Gastrocnemius medialis (tissue), 4 donors: ENCODE measurements around the gene PIAS4. TPM values are rescaled to one million over a fixed set of nuclear protein-coding genes. Genes with fewer than 3 reads are reported as not detected.
"Not testable (repeated sequence)": the region's sequence is repeated elsewhere in the genome, so short reads cannot be mapped to it uniquely, and the experiment has no call there.

Experiments
- ATAC-seq, 2 donors: fragments of 150-250 bp; one replicate each; pipeline ENCODE4 v1.9.1; 2016
- DNase-seq, 2 donors: peaks; one replicate each; pipeline ENCODE4 v3.0.0-alpha.2; 2019
- H3K27ac ChIP-seq, 4 donors: fragments of 200-600 bp; sonication (generic); 1 replicate in 1 of 4; 2 replicates in 3 of 4; pipeline ENCODE4 v1.5.1; 2016 to 2018; ENCODE audit warnings: mild to moderate bottlenecking in 2 of 4, moderate library complexity in 1 of 4
- H3K27me3 ChIP-seq, 3 donors: fragments of 200-600 bp; sonication (generic) in 2 of 3; 1 replicate in 1 of 3; 2 replicates in 2 of 3; pipeline versions ENCODE4 v1.5.1 to v1.6.0; 2016 to 2019; ENCODE audit warnings: mild to moderate bottlenecking in 1 of 3, moderate library complexity in 1 of 3
- H3K36me3 ChIP-seq, 2 donors: fragments of 200-600 bp; sonication (generic) in 1 of 2; one replicate each; pipeline ENCODE4 v1.5.1; 2017 to 2018
- H3K4me1 ChIP-seq, 2 donors: fragments of 200-600 bp; sonication (generic) in 1 of 2; one replicate each; pipeline ENCODE4 v1.5.1; 2016 to 2017; ENCODE audit warnings: mild to moderate bottlenecking in 2 of 2
- H3K4me3 ChIP-seq, 4 donors: fragments of 200-600 bp; sonication (generic) in 3 of 4; 1 replicate in 1 of 4; 2 replicates in 3 of 4; pipeline ENCODE4 v1.5.1; 2016 to 2019; ENCODE audit warnings: mild to moderate bottlenecking in 2 of 4
- H3K9me3 ChIP-seq, 3 donors: fragments of 200-600 bp; sonication (generic) in 2 of 3; 1 replicate in 1 of 3; 2 replicates in 2 of 3; pipeline ENCODE4 v1.5.1; 2016 to 2019
- POLR2A ChIP-seq, 2 donors: fragments of 450-650 bp; IDR thresholded peaks; one replicate each; pipeline ENCODE4 v1.6.1; 2017; ENCODE audit warnings: antibody characterized with exemption in 2 of 2, mild to moderate bottlenecking in 2 of 2, moderate library complexity in 2 of 2
- in situ Hi-C, 4 donors: fragments of 200-750 bp; cut with MboI; loops; one replicate each; pipeline versions ENCODE4 v1.15.0 to v1.8.0; 2017; ENCODE audit warnings: low sequenced_read_pairs in 4 of 4
- intact Hi-C: fragments of 100-400 bp; cut with DNase I; formaldehyde crosslinking; loops from one replicate; pipeline ENCODE4 v1.15.1; 2023; ENCODE audit warnings: low total_unique reads
- total RNA-seq, 4 donors: library from RNA; depleted of rRNA; stranded (reverse); fragments of >200 nt; gene quantifications; one replicate each; pipeline versions ENCODE4 v1.1.0 to v1.2.3, GENCODE V29; 2016
- TF ChIP-seq, protein P1 (sequence below), 5 experiments: fragments of 450-650 bp in 3 of 5; fragments of 200-600 bp in 2 of 5; sonication (generic) in 2 of 5; IDR thresholded peaks in 4 of 5; conservative IDR thresholded peaks in 1 of 5; 1 replicate in 4 of 5; 2 replicates in 1 of 5; pipeline ENCODE4 v1.5.1; 2016 to 2019; ENCODE audit warnings: antibody characterized with exemption in 5 of 5, mild to moderate bottlenecking in 3 of 5, moderate library complexity in 3 of 5

The PIAS4 gene
- total RNA-seq, 4 donors from 2014 or later: 15.5 to 20.0 (median 17.5) TPM

GRCh38 chr19:4007836-4008539, 452 bp downstream of the PIAS4 start:
- H3K36me3 ChIP-seq: peaks cover 0 to under 1% of the 10 kb centered on the region in 2 donors
- in situ Hi-C loops: loop anchor here in 2 of 4 donors (10.0 to 25.0 kb wide), 2 partner anchors 57 to 129 kb away; partner anchors contain the start of gene ZBTB7A (in 1 of the 2)
- H3K9me3 ChIP-seq: no peaks in the 10 kb centered on the region
- intact Hi-C loops: loop anchor here (2.0 to 5.0 kb wide), 2 partner anchors 59 to 114 kb away; partner anchors contain the start of genes MAP2K2 and ZBTB7A
- peaks cover 49 to 51% of the 10 kb centered on the region in 2 donors for H3K4me1 ChIP-seq
- TF ChIP-seq POLR2A (IDR thresholded peaks at IDR 0.05): no peak
- TF ChIP-seq, protein P1, sequence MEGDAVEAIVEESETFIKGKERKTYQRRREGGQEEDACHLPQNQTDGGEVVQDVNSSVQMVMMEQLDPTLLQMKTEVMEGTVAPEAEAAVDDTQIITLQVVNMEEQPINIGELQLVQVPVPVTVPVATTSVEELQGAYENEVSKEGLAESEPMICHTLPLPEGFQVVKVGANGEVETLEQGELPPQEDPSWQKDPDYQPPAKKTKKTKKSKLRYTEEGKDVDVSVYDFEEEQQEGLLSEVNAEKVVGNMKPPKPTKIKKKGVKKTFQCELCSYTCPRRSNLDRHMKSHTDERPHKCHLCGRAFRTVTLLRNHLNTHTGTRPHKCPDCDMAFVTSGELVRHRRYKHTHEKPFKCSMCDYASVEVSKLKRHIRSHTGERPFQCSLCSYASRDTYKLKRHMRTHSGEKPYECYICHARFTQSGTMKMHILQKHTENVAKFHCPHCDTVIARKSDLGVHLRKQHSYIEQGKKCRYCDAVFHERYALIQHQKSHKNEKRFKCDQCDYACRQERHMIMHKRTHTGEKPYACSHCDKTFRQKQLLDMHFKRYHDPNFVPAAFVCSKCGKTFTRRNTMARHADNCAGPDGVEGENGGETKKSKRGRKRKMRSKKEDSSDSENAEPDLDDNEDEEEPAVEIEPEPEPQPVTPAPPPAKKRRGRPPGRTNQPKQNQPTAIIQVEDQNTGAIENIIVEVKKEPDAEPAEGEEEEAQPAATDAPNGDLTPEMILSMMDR (IDR thresholded peaks at IDR 0.05 in 4 of 5, conservative IDR thresholded peaks at IDR 0.05 in 1 of 5): no peak
- DNase-seq (no peak), ATAC-seq (peak; percentile 4 to 11)
- H3K27me3 ChIP-seq: no peaks in the 10 kb centered on the region
- H3K4me3 ChIP-seq: peak overlapping the region; percentile 75 to 94 (median 86)
- peak overlapping the region; percentile 86 to 96 (median 88) for H3K27ac ChIP-seq

- H3K27ac ChIP-seq: peak overlapping the region; percentile 86 to 96 (median 88)
- peak overlapping the region; percentile 3 to 93 (median 24) for H3K4me3 ChIP-seq
- intact Hi-C loops (loop anchor here (5.0 kb wide), 1 partner anchor 112 kb away; the partner anchor contains the start of gene MAP2K2), in situ Hi-C loops (loop anchor here in 2 of 4 donors (10.0 to 25.0 kb wide), 2 partner anchors 55 to 127 kb away; partner anchors contain the start of gene ZBTB7A (in 1 of the 2))
- H3K4me1 ChIP-seq: peaks cover 69 to 70% of the 10 kb centered on the region in 2 donors
- TF ChIP-seq POLR2A (IDR thresholded peaks at IDR 0.05): no peak
- TF ChIP-seq, protein P1 (IDR thresholded peaks at IDR 0.05 in 4 of 5, conservative IDR thresholded peaks at IDR 0.05 in 1 of 5): no peak
- ATAC-seq (no peak), DNase-seq (peak in 1 of 2 donors; percentile 43)
- H3K27me3 ChIP-seq: no peaks in the 10 kb centered on the region
- peaks cover 0 to 13% of the 10 kb centered on the region in 2 donors for H3K36me3 ChIP-seq
- no peaks in the 10 kb centered on the region for H3K9me3 ChIP-seq
Observed at GRCh38 chr19:4009990-4010807, 2.7 kb downstream of the PIAS4 start.

- H3K4me1 ChIP-seq: peaks cover 74 to 75% of the 10 kb centered on the region in 2 donors
- H3K27me3 ChIP-seq: no peaks in the 10 kb centered on the region
- TF ChIP-seq POLR2A (IDR thresholded peaks at IDR 0.05): no peak
- TF ChIP-seq, protein P1 (IDR thresholded peaks at IDR 0.05 in 4 of 5, conservative IDR thresholded peaks at IDR 0.05 in 1 of 5): no peak
- in situ Hi-C loops (loop anchor here in 1 of 4 donors (25.0 kb wide), 1 partner anchor 127 kb away; no protein-coding TSS in a partner anchor), intact Hi-C loops (no loop called here)
- H3K27ac ChIP-seq: peak overlapping the region; percentile 86 to 96 (median 88)
- no peak for ATAC-seq
- DNase-seq: no peak
- peaks cover 0 to 13% of the 10 kb centered on the region in 2 donors for H3K36me3 ChIP-seq
- H3K4me3 ChIP-seq: no peak overlapping the region
- H3K9me3 ChIP-seq: no peaks in the 10 kb centered on the region
Observed at GRCh38 chr19:4010808-4011110, 3.2 kb downstream of the PIAS4 start.

GRCh38 chr19:4011430-4011829, 3.9 kb downstream of the PIAS4 start:
- intact Hi-C loops, H3K9me3 ChIP-seq, H3K27me3 ChIP-seq, DNase-seq, ATAC-seq, H3K4me3 ChIP-seq: not testable (repeated sequence)
- H3K36me3 ChIP-seq: peaks cover 0 to 13% of the 10 kb centered on the region in 2 donors
- in situ Hi-C loops: loop anchor here in 1 of 4 donors (25.0 kb wide), 1 partner anchor 126 kb away; no protein-coding TSS in a partner anchor
- peak overlapping the region; percentile 86 to 96 (median 88) for H3K27ac ChIP-seq
- H3K4me1 ChIP-seq: peaks cover 79 to 81% of the 10 kb centered on the region in 2 donors
